Thymus (tissue), 11 donors: Measurements from ENCODE around the gene CROCC. TPM values are rescaled to one million over a fixed set of nuclear protein-coding genes. Genes with fewer than 3 reads are reported as not detected.
"Not testable (repeated sequence)": the region's sequence is repeated elsewhere in the genome, so short reads cannot be mapped to it uniquely, and the experiment has no call there.

ENCODE experiments used
- DNase-seq, 9 donors: peaks; one replicate each; pipeline ENCODE4 v3.0.0-alpha.2; 2013; ENCODE audit warnings: low spot score in 9 of 9, low read depth in 6 of 9, missing footprints in 1 of 9
- H3K27ac ChIP-seq, 2 donors: one replicate each; pipeline ENCODE4 v1.5.1; 2013; ENCODE audit warnings: control low read depth in 1 of 2, low read depth in 1 of 2, low read length in 1 of 2, mild to moderate bottlenecking in 1 of 2, moderate library complexity in 1 of 2
- H3K27me3 ChIP-seq, 2 donors: one replicate each; pipeline ENCODE4 v1.5.1; 2013; ENCODE audit warnings: low read length in 1 of 2; ENCODE audit not compliant: control insufficient read depth in 2 of 2, insufficient read depth in 1 of 2
- H3K36me3 ChIP-seq, 2 donors: one replicate each; pipeline ENCODE4 v1.5.1; 2013; ENCODE audit warnings: low read length in 1 of 2, mild to moderate bottlenecking in 1 of 2, moderate library complexity in 1 of 2; ENCODE audit not compliant: control insufficient read depth in 2 of 2, insufficient read depth in 2 of 2
- H3K4me1 ChIP-seq, 2 donors: one replicate each; pipeline ENCODE4 v1.5.1; 2013; ENCODE audit warnings: low read length in 2 of 2; ENCODE audit not compliant: control insufficient read depth in 2 of 2, insufficient read depth in 2 of 2
- H3K4me3 ChIP-seq, 2 donors: one replicate each; pipeline ENCODE4 v1.5.1; 2013; ENCODE audit warnings: low read length in 2 of 2, control low read depth in 1 of 2, mild to moderate bottlenecking in 1 of 2
- H3K9me3 ChIP-seq, 2 donors: one replicate each; pipeline ENCODE4 v1.5.1; 2013; ENCODE audit warnings: low read length in 1 of 2, mild to moderate bottlenecking in 1 of 2; ENCODE audit not compliant: control insufficient read depth in 2 of 2, insufficient read depth in 1 of 2
- WGBS: extraction: QIAGEN DNeasy Blood & Tissue Kit; methylation state at CpG from one replicate; pipeline ENCODE4 v1.1.7; 2013; 5-methylcytosine and 5-hydroxymethylcytosine counted together
- polyA plus RNA-seq: library from polyadenylated mRNA; stranded (reverse); fragments of 200-250 nt; gene quantifications from one replicate; pipeline ENCODE4 v1.2.3, GENCODE V29; 2013
- total RNA-seq: library from RNA; stranded (reverse); fragments of 120-200 nt; gene quantifications from one replicate; pipeline ENCODE4 v1.2.4, GENCODE V29; 2013
- donor health status: healthy.

Gene CROCC
- total and polyA plus RNA-seq, 2 donors, result 9.4 to 97.1 TPM

DNA sequence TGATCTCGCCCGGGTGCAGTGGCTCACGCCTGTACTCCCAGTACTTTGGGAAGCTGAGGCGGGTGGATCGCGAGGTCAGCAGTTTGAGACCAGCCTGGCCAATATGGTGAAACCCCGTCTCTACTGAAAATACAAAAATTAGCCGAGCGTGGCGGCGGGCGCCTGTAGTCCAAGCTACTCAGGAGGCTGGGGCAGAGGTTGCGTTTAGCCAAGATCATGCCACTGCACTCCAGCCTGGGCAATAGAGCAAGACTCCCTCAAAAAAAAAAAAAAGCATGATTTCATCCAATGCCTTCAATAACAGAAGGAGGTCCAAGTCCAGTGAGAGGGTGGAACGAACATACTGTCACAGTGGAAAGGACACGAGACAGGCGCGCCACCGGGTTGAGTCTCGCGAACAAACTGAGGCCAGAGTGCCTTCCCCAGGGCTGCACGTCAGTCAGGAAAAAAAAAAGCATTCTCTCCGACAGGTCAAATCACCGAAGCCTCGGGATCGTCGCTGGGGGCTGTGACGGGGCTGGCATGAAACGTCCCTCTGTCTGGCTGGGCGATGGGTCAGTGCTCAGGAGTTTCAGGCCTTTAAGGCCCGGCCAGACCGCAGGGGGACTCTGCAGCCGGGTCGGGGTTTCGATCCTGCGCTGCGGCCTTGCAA lies 8.4 kb upstream of the CROCC start:
- peak overlapping the region; percentile 64 to 68 for H3K27ac ChIP-seq
- WGBS, result 51% methylated on average over 36 of the region's 36 CpGs
- peaks cover 0 to 2% of the 10 kb centered on the region in 2 donors for H3K9me3 ChIP-seq
- no peaks in the 10 kb centered on the region for H3K36me3 ChIP-seq
- peak overlapping the region; percentile 54 to 80 for H3K4me3 ChIP-seq
- peaks cover 7 to 28% of the 10 kb centered on the region in 2 donors for H3K4me1 ChIP-seq
- H3K27me3 ChIP-seq, result peaks cover 0 to 18% of the 10 kb centered on the region in 2 donors
- DNase-seq, result no peak

DNA sequence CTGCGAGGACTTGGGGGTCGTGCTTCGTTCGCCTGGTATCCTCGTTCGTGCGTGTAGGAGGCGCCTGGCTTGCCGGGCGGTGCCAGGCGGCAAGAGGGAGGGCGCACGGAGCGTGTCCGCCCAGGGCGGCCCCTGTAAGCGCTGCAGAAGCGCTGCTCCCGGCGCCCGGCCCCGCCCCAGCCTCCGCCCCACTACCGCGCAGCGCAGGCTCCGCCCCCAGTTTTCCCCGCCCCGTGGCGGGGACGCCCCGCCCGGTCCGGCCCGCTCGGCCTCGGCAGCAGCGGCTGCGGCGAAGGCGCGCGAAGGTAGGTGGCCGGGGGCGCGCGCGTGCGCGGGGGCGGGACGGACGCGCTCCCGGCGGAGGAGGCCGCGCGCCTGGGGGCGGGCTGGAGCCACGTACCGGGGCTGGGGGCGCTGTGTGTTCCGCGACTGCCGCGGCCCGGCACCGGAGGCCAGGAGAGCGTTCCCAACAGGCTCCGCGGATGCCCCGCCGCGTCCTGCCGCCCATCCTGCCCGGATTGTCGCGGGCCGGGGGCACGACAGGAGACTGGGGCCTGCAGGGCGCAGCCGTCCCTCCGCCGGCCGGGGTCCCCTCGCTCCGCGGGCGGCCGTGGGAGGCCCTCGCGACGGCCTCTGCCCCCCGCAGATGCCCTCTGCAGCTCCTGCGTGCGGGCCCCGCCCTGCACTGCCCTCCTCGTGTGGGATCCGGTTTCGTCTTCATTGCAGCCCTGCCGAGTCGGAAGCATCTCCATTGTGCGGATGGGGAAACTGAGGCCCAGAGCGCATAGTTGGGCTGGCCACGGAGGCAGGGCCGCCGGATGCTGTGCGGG lies 7.7 kb upstream of the CROCC start:
- Histone ChIP-seq H3K36me3 (no peaks in the 10 kb centered on the region), H3K4me3 (peak overlapping the region; percentile 55 to 80), H3K27ac (peak overlapping the region; percentile 64 to 86), H3K27me3 (peaks cover 0 to 18% of the 10 kb centered on the region in 2 donors), H3K4me1 (peaks cover 7 to 28% of the 10 kb centered on the region in 2 donors), H3K9me3 (peaks cover 0 to 2% of the 10 kb centered on the region in 2 donors)
- peak in 8 of 9 donors; percentile 87 to 99 (median 95) for DNase-seq
- WGBS, result under 1% methylated on average over 109 of the region's 109 CpGs

DNA sequence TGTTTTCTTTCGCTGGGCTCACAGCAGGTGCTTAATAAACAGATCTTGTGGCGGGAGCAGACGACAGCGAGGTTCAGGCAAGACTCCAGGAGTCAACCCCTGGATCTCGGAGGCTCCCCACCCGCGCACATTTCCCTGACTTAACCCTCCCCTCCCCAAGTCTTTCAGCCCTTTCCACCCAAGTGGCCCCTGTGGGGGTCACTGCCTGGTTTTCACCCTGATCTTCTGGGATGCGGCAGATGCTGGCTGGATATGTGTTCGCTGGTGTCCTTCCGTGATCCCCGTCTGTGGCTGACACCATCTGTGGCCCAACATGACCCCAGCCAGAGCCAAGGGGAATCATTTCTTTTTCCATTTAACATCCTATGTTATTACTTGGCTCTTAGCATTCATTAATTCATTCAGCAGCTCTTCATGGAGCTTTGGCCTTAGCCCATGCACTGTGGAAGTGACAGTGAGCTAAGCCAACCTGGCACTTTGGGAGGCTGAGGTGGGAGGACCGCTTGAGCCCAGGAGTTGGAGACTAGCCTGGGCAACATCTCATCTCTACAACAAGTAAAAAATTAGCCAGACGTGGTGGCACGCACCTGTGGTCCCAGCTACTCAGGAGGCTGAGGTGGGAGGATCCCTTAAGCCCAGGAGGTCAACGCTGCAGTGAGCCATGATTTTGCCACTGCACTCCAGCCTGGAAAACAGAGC lies 6.7 kb upstream of the CROCC start:
- 66% methylated on average over 15 of the region's 15 CpGs for WGBS
- peaks cover 0 to 18% of the 10 kb centered on the region in 2 donors for H3K27me3 ChIP-seq
- not testable (repeated sequence) for H3K27ac ChIP-seq, H3K36me3 ChIP-seq, DNase-seq, H3K9me3 ChIP-seq
- peak overlapping the region in 1 of 2 donors; percentile 80 for H3K4me3 ChIP-seq
- H3K4me1 ChIP-seq, result peaks cover 7 to 28% of the 10 kb centered on the region in 2 donors

DNA sequence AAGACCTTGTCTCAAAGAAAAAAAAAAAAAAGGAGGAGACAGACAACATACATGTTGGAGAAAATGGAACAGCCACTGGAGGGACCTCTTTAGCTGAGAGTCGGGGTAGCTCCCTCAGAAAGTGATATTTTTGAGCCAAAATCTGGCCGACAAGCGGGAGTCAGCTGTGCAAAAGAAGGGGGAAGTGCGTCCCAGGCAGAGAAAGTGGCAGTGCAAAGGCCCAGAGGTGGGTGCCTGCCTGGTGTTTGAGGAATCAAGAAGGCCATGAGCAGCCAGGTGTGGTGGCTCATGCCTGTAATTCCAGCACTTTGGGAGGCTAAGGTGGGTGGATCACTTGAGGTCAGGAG lies 6.1 kb upstream of the CROCC start:
- peak in 1 of 9 donors; percentile 33 for DNase-seq
- Histone ChIP-seq H3K9me3 (peaks cover 0 to 2% of the 10 kb centered on the region in 2 donors), H3K27me3 (peaks cover 0 to 18% of the 10 kb centered on the region in 2 donors), H3K4me3 (no peak overlapping the region), H3K27ac (no peak overlapping the region), H3K36me3 (no peaks in the 10 kb centered on the region), H3K4me1 (peaks cover 7 to 28% of the 10 kb centered on the region in 2 donors)
- WGBS, result 87% methylated on average over 4 of the region's 4 CpGs

DNA sequence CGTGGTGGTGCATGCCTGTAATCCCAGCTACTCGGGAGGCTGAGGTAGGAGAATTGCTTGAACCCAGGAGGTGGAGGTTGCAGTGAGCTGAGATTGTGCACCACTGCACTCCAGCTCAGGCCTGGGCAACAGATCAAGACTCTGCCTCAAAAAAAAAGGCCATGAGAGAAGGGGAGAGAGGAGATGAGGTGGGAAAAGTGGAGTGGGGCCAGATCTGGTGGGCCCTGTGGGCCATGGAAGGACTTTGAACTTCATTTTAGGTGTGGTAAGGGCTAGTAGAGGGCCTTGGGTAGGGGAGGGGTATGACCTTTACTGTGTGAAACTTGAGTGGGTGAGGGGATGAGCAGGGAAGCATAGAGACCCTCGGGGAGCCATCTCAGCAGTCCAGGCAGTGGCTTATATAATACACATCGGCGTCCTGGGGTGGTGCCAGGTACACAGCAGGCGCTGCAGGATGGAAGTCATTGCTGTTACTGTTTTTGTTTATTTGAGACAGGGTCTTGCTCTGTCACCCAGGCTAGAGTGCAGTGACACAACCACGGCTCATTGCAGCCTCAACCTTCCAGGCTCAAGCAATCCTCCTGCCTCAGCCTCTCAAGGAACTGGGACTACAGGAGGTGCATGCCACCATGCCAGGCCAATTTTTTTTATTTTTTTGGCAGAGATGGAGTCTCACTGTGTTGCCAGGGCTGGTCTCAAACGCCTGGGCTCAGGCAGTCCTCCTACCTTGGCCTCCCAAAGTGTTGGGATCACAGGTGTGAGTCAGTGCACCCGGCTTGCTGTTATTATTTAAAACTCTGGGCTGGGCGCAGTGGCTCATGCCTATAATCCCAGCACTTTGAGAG lies 5.5 kb upstream of the CROCC start:
- H3K4me1 ChIP-seq, result peaks cover 7 to 30% of the 10 kb centered on the region in 2 donors
- WGBS, result 95% methylated on average over 10 of the region's 10 CpGs
- not testable (repeated sequence) for H3K36me3 ChIP-seq, H3K27ac ChIP-seq, DNase-seq, H3K9me3 ChIP-seq, H3K4me3 ChIP-seq
- peaks cover 0 to 18% of the 10 kb centered on the region in 2 donors for H3K27me3 ChIP-seq

DNA sequence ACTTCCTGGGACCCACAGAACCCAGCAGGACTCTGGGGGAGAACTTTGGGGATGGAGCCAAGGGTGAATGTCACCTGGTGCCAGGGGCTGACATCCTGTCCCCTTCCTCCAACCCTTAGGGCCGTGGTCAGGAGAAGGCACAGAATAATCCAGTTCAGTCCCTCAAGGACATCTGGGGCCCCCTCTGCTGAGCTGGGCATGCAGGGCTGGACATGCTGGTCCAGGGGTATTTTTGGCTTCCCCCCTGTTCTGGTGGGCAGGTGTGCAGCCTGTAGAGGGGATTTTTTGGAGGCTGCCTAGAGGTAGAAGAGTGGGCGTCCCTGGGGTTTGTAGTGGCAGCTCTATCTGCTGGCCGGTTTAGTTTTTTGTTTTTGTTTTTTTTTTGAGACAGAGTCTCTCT lies 3.4 kb upstream of the CROCC start:
- DNase-seq, result no peak
- WGBS, result 97% methylated on average over 3 of the region's 3 CpGs
- H3K27me3 ChIP-seq, result peaks cover 0 to 8% of the 10 kb centered on the region in 2 donors

DNA sequence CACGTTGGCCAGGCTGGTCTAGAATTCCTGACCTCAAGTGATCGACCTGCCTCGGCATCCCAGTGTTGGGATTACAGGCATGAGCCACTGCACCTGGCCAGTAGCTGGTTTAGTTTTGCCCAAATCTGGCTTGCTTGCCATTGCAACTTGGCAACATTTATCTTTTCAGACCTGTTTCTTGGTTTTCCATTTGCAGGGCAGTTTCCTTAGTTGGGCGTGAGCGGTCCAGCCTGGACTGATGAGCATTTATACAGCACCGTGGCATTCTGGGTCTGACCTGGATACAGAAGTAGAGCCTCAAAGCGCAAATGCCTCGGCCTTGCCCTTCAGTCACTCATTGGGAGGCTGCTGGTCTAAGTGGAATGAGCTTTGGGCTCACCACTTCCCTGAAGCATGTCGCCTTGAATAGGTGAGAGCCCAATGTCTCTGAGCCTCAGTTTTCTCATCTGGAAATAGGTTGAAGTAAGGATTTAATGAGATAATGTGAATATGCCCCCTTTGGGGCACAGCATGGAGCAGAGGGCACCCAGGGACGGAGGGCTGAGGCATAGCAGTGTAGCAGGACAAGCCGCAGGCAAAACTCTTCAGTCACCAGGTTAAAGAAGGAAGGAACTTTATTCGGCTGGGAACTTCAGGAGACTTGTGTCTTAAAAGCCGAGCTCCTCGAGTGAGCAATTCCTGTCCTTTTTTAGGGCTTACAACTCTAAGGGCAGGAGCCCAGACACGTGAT lies 2.6 kb upstream of the CROCC start:
- not testable (repeated sequence) for H3K9me3 ChIP-seq, H3K27ac ChIP-seq, H3K36me3 ChIP-seq, DNase-seq, H3K27me3 ChIP-seq, H3K4me3 ChIP-seq
- 93% methylated on average over 15 of the region's 15 CpGs for WGBS
- peaks cover 9 to 30% of the 10 kb centered on the region in 2 donors for H3K4me1 ChIP-seq

More for the DNA sequence above, 3.4 kb upstream of the CROCC start:
- Histone ChIP-seq H3K36me3 (no peaks in the 10 kb centered on the region), H3K4me1 (peaks cover 12 to 34% of the 10 kb centered on the region in 2 donors), H3K27ac (no peak overlapping the region), H3K4me3 (no peak overlapping the region), H3K9me3 (peaks cover 0 to 2% of the 10 kb centered on the region in 2 donors)

DNA sequence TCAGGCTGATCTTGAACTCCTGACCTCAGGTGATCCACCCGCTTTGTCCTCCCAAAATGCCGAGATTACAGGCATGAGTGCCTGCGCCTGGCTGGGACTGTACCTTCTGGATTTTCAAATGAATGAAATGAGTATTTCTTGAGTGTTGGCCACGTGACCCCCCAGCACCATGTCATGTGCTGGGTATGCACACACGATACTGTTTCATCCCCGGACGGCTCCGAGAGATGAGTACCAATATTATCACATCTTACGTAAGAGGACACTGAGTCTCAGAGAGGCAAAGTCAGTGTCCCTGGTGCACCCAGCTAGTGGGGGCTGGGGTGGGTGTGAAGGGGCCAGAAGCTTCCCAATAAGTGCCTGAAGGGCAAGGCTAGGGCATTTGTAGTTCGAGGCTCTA lies 780 bp upstream of the CROCC start:
- Histone ChIP-seq H3K27ac (no peak overlapping the region), H3K36me3 (no peaks in the 10 kb centered on the region), H3K4me1 (peaks cover 13 to 36% of the 10 kb centered on the region in 2 donors), H3K27me3 (no peaks in the 10 kb centered on the region), H3K9me3 (peaks cover 0 to 2% of the 10 kb centered on the region in 2 donors), H3K4me3 (no peak overlapping the region)
- no peak for DNase-seq
- WGBS, result 95% methylated on average over 10 of the region's 10 CpGs
